Kidney tubule cell (primary cell): ENCODE measurements around the gene MAPT.

Experiments used
- DNase-seq: peaks from one replicate; pipeline ENCODE4 v3.0.0-alpha.2; 2018; ENCODE audit warnings: low spot score

MAPT gene

GRCh38 chr17:46028981-46029565, 134.7 kb downstream of the MAPT start:
- no peak for DNase-seq

DNA sequence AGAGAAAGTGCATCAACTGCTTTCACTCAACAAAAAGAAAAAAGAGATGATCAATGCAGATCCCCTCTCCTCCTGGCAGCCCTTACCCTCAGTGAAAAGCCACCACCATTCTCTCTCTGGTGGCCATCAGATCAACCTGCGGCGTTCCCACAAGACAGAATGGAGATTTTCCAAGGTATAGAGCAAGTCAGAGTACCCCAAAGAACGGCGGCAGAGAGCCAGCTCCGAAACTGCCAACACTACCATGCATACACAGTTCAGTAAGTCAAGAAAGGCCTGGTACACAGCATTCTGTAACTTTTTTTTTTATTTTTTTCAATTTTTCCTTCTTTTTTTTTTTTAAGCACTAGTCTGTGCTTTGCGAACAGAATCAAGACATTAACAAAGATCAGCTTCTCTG, 135.3 kb downstream of the MAPT start:
- no peak for DNase-seq

DNA sequence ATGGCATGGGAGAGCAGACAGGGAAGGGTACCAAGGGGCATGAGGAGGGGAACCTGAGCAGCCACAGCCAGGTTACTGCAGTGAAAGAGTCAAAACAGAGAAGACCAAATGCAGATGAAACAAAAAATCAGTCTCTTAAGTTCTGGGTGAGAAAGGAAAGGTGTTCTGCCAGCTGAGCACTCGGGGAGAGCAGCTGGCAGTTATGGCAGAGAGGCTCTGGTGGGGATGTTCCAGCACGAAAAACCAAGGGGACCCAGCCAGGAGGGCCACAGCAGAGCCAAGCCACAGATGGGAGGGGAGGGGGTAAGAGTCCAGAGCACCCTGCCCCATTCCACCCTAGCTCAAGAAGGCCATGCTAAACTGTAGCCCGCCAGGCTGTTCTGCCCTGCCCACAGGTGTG, 136.4 kb downstream of the MAPT start:
- DNase-seq = no peak

- DNase-seq = no peak
Measured at GRCh38 chr17:46031440-46031839, 137.1 kb downstream of the MAPT start.

- no peak for DNase-seq
Measured at GRCh38 chr17:46031920-46032319, 137.6 kb downstream of the MAPT start.

DNA sequence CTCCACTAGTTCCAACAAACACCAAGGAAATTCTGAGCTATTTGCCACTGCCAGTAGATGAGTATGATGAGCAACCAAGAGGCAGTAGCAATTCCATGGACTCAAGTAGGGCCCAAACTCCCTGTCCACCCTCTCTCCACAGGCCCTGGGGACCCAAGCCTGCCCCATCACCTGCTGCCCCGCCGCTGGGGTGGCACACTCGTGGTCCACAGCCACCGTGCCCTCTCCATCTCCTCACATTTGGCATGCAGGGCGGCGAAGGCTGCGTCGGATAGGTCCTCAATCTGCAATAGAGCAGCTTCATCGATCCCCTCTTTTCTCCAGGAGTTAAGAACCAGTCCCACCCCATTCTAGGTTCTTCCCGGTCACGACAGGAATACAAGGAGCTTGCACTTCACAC, 138.6 kb downstream of the MAPT start:
- DNase-seq = no peak

DNA sequence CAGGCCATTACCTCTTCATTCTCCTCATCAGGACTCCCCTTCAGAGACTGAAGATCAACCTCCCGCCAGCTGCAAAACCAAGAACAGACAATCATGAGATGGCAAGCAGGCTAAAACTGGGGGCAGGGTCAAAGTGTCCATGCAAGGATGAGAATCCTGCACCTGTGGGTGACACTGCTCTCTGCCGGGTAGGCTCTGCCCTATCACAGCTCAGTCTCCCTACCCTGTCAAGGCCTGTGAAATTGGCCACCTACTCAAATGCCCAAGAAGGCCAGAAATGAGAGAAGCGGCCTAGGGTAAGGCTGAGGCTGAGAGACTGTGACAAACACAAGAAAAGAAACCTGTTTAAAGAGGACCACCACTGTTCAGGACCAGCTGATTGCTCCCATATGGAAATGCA, 139.0 kb downstream of the MAPT start:
- DNase-seq = no peak

DNA sequence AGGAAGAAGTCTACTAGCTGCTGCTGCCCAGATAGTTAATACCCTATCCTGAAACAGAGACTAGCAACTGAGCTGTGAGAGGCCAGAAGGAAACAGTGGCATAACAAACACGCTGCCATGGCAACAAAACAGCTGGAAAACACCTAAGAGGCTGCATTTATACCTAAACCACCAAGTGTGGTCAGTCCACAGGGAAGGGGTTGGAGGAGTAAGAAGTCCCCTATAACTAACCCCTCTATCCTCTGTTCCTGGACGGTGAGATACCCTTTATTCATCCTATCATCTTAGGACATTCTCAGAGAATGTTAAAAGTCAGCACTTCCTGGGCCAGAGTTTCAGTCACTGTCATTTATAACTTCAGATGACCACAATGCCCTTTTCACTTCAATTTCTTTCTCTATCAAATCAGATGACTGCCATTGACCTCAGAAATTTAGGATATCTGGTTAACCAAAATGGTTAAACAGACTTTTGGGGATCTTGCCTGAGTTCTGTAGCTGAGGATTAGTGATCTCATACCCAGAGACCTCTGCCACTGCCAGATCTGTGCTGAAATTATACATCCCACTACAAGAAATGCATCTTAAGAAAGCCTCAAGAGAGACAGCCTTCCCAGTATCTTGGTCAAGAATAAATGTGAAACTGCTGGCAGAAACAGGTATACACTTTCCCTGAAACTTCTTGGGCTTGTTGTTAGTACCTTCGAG, 140.9 kb downstream of the MAPT start:
- DNase-seq = peak; percentile 44

GRCh38 chr17:46036491-46036890, 142.1 kb downstream of the MAPT start:
- no peak for DNase-seq

GRCh38 chr17:46037722-46038255, 143.4 kb downstream of the MAPT start:
- no peak for DNase-seq

DNA sequence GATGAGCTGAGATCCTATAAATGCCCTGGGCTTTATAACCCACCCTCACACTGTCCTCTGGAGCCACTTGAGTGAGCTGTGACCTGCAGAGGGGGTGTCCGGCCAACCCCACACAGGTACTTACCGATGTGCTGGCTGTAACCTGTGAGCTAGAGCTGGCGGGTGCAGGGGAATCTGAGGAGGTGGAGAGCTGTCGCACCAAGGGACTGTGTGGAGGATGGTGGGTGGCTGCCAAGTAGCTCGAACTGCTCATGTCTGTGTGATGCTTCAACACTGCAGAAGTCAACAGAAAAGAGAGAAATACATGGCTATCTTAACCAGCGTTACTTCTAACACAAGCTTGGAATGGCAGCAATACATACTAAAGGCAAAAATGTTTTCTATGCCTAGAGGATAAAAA, 144.1 kb downstream of the MAPT start:
- DNase-seq = no peak

DNA sequence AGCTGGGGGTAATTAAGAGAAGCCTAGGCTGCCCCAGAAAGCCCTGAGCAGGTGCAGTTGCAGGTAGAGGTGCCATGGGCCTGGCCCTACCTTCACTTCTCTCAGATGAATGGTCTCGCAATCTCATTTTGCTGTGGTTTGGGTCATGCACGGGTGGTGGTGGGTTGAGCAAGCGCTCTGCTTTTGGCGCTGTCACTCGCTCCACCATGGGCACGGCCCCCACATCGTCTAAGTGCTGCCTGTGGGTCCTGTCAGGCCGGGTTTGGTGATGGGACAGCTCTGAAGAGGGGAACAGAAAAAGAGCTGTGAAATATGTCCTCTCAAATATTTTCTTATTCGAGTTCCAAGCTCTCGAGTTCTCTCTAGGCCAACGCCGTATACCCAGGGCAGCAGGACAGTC, 144.6 kb downstream of the MAPT start:
- DNase-seq = no peak

DNA sequence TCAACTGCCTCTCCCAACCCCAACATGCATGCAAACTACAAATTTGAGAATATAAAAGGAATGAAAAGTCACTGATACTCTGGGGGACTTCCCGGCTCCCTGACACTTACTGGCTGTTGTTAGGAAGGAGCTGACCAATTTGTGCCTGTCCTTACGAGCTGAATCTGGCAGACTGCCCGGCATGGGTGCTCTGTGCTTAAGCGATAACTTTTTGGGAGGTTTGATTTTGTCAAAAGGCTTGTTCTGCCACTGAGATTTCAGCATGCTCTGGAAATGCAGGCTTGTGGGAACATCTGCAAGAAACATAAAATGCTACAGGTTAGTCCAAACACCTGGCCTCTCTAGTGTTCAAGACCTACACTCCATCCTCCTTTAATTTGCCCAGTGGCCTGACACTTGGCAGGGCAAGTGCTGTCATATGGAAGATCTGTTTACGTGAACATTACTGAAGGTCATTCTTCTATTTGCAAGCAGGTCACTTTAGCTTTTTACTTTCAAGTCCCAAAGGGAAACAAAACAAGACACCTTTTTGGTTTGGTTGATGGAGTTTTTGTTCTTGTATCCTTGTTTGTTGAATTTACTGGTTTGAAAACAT, 145.3 kb downstream of the MAPT start:
- DNase-seq = no peak

DNA sequence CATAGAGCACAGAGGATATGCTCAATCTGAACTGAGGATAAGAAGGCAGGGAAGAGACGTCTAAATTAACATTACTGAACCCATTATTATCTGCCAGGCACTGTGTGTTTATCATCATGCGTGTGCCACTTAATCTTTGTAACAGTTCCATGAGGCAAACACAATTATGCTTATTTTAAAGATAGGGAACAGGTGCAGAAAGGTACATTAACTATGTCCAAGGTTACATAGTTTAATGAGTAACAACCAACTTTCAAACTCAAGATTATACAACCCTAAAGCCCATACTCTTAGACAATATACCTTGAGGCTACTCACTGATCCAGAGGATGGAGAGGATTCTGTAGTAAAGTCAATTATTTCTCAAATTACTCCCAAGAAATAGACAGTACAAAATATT, 147.9 kb downstream of the MAPT start:
- DNase-seq = no peak

DNA sequence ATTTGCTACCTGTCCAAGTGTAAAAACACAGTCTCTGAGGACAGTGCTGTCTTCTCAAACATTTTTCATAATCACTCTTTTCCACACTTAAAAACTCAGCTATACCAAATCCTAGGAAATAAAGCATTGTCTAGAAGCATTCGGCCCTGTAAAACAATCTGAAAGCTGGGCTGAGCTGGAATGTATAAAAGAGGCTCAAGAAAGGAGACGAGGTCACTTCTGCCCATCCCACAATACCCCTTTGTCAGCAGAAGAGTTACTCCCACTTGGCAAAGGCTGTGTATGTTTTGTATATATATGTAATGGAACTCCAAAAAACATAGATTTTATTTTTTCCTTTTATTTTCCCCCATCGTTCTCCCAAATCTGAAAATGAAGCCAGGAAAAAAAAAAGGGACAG, 148.6 kb downstream of the MAPT start:
- no peak for DNase-seq

DNA sequence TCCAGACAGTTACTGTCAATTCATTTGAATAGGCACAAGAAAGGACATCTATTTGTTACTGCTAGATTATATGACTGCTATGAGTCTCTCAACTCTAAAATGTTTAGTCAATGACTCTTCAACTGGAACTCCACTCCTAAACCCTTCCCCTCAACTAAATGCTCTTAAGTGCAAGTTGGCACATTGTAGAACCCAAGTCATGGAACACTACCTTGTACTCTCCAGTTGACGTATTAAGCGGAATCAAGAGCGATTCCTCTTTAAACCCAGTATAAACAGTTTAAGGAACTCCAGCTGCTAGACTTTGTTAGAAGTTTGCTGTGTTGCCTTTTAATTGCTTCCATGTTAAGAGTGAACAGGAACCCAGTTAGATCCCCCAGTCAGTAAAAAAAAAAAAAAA, 149.3 kb downstream of the MAPT start:
- no peak for DNase-seq

GRCh38 chr17:46044286-46044928, 150.1 kb downstream of the MAPT start:
- DNase-seq = peak; percentile 89

DNA sequence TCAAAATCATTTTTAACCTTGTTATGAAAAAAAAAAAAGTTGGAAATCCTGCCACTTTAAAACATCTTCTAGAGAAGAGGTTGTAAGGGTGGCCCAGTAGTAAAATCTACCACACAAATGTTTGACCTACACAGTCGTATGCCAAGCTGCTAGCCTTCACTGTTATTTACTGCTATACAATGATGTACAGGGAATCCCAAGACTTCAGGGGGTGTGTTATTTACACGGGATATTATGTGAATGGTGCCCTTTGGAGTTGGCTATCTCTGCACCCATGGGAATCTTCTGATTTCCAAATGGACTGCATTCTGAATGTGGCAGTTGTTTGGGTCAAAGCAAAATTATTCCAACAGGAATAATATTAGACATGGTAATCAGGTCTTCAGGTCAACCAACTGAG, 150.6 kb downstream of the MAPT start:
- DNase-seq = no peak

DNA sequence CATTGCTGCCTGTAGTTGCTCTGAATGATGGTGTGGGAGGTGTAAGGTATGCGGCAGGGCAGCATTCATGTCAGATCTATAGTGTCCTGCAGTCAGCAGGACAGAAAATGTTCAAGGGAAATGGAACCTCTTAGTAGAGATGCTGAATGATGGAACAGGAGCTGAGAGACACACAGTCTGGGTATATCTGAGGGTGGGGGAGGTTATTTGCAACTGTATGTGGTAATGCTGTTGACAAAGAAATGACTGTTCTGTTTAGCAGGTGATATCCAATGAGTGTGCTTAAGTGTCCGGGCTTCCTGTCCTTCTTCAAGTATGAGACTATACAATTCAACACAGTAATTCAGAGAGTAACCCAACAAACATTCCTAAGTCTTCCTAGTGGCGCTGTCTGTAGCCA, 151.3 kb downstream of the MAPT start:
- no peak for DNase-seq

DNA sequence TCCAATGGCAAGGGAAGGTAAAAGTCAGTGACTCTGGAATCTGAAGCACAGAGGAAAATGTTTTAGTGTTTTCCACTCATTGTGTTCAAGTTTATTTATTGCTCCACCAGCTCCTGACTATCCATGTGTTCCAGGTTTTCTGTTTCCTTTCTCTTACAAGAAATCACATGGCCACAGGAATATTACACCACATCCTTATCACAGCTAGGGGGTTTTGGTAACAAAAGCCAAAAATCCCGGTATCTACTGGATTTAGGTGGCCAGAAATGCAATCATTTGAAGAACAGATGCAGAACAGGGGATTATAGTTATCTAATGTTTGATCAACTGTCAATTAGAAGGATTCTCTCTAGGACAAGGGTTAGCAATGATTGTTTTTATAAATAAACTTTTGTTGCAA, 152.6 kb downstream of the MAPT start:
- DNase-seq = no peak

DNA sequence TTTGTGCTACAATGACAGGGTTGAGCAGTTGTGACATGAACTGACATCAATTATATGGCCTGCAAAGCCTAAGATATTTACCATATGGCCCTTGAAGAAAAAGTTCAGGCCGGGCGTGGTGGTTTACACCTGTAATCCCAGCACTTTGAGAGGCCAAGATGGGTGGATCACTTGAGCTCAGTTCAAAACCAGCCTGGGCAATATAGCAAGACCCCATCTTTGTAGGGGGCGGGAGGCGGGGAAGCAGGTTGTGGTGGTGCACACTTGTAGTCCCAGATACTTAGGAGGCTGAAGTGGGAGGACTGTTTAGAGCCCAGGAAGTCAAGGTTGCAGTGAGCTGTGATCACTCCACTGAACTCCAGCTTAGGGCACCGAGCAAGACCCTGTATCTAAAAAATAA, 153.0 kb downstream of the MAPT start:
- no peak for DNase-seq

DNA sequence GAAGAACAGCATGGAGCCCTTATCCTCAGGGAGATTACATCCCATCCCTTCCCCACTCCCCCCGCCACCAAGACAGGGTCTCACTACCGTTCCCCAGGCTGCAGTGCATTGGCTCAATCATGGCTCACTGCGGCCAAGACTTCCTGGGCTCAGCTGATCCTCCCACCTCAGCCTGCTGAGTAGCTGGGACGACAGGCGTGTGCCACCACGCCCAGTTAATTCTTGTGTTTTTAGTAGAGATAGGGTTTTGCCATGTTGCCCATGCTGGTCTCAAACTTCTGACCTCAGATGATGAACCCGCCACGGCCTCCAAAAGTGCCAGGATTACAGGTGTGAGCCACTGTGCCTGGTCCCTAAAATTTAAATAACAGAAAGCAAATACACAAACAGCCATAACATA, 153.5 kb downstream of the MAPT start:
- no peak for DNase-seq

GRCh38 chr17:46049656-46050055, 155.3 kb downstream of the MAPT start:
- no peak for DNase-seq
